ENCODE measurements around the gene TUT7. TPM values are rescaled to one million over a fixed set of nuclear protein-coding genes. Genes with fewer than 3 reads are reported as not detected.

Gene TUT7
- total and polyA plus RNA-seq, 2 experiments from 2014 or later: 21.4 to 23.8 TPM

DNA sequence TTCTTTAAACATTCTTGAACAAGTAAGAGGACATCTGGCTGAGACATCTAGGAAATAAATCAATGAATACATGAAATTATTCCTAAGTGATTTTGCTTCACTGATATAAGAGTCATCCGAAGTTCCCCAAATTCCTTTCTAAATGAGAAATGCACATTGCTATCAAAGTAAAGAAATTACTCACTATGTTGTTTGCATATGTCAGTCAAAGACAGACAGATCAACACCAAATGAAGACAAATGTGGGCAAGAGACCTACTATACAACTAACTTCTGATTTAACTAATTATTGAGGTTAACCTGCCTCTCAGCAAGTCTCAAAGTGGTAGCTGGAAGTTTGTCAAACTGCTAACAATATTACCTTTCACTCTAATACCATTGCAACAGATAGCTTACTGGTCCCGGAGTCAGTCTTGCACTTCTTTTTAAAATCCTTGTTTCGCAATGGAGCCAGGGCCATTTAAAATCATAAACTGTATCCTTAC is 13.2 kb downstream of the TUT7 start:
- H2AFZ ChIP-seq: no peak overlapping the region
- DNase-seq (ENCODE audit: low spot score) (no peak), ATAC-seq (no peak)
- H3K27ac Mint-ChIP-seq: no peak overlapping the region
- no peaks in the 10 kb centered on the region for H3K9me2 ChIP-seq (ENCODE audit: insufficient read depth)
- peaks cover 45% of the 10 kb centered on the region for H3K36me3 Mint-ChIP-seq (ENCODE audit: low read depth)
- peaks cover 14% of the 10 kb centered on the region; the same call in 1 of the 2 replicates for H3K4me1 ChIP-seq (ENCODE audit: insufficient read depth)
- no peaks in the 10 kb centered on the region for H3K9me3 Mint-ChIP-seq
- H3K27me3 Mint-ChIP-seq (ENCODE audit: insufficient read depth, low read depth, poor library complexity): no peaks in the 10 kb centered on the region
- no peak overlapping the region for H3K27ac ChIP-seq (ENCODE audit: low read depth)
- peaks cover 22% of the 10 kb centered on the region; the same call in 1 of the 2 replicates for H3K36me3 ChIP-seq (ENCODE audit: insufficient read depth)
- H3K4me3 ChIP-seq: no peak overlapping the region
- no peak overlapping the region for H3K4me3 Mint-ChIP-seq
- H3K79me2 ChIP-seq (replicated peaks; ENCODE audit: insufficient read depth): no peaks in the 10 kb centered on the region
- no peaks in the 10 kb centered on the region for H3F3A ChIP-seq (replicated peaks; ENCODE audit: low read depth)
- TF ChIP-seq ZNF331 (CRISPR knock-in tag; IDR thresholded peaks at IDR 0.05; ENCODE audit: low read depth): no peak
- no peak for TF ChIP-seq STAT1 (IDR thresholded peaks at IDR 0.05; ENCODE audit: unreplicated experiment)
- TF ChIP-seq CREB1 (CRISPR knock-in tag; IDR thresholded peaks at IDR 0.05; ENCODE audit: low read depth): no peak
- no peak for TF ChIP-seq CTCF (conservative IDR thresholded peaks at IDR 0.05; ENCODE audit: low read depth in 2 of 2)
- no peak for TF ChIP-seq EZH2 (IDR thresholded peaks at IDR 0.05; ENCODE audit: low read depth, unreplicated experiment)
- TF ChIP-seq, protein P1, sequence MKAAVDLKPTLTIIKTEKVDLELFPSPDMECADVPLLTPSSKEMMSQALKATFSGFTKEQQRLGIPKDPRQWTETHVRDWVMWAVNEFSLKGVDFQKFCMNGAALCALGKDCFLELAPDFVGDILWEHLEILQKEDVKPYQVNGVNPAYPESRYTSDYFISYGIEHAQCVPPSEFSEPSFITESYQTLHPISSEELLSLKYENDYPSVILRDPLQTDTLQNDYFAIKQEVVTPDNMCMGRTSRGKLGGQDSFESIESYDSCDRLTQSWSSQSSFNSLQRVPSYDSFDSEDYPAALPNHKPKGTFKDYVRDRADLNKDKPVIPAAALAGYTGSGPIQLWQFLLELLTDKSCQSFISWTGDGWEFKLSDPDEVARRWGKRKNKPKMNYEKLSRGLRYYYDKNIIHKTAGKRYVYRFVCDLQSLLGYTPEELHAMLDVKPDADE (IDR thresholded peaks at IDR 0.05): no peak
- TF ChIP-seq POLR2AphosphoS5 (IDR thresholded peaks at IDR 0.05; ENCODE audit: low read depth): no peak
- TF ChIP-seq JUNB (IDR thresholded peaks at IDR 0.05; ENCODE audit: unreplicated experiment): no peak
- TF ChIP-seq EZH2phosphoT487 (IDR thresholded peaks at IDR 0.05; ENCODE audit: unreplicated experiment): no peak
- TF ChIP-seq ZNF462 (CRISPR knock-in tag; IDR thresholded peaks at IDR 0.05): no peak
- TF ChIP-seq ZNF114 (CRISPR knock-in tag; IDR thresholded peaks at IDR 0.05): no peak
- no peak for TF ChIP-seq NANOG (IDR thresholded peaks at IDR 0.05; ENCODE audit: borderline replicate concordance)
- no peak for TF ChIP-seq REST (IDR thresholded peaks at IDR 0.05; ENCODE audit: unreplicated experiment)
- peaks cover 2% of the 10 kb centered on the region; the same call in 1 of the 2 replicates for H4K20me1 ChIP-seq (replicated peaks; ENCODE audit: insufficient read depth)
- H3K4me2 ChIP-seq: no peak overlapping the region
- H3K4me1 Mint-ChIP-seq: peaks cover 6% of the 10 kb centered on the region; the same call in 2 of the 3 replicates
- no peaks in the 10 kb centered on the region for H3K27me3 ChIP-seq (ENCODE audit: insufficient read depth)

Measured in GM23338 (cell line).